Measurements from ENCODE around the gene CRYBA2.

CRYBA2 gene

GRCh38 chr2:218999021-218999880, 6.0 kb upstream of the CRYBA2 start:
- peak overlapping the region; percentile 91 for H3K27ac ChIP-seq
- TF ChIP-seq CTCF (IDR thresholded peaks at IDR 0.05): no peak
- TF ChIP-seq ZFX (IDR thresholded peaks at IDR 0.05; ENCODE audit: borderline replicate concordance): no peak

- H3K27ac ChIP-seq: peak overlapping the region; percentile 91
- TF ChIP-seq CTCF (IDR thresholded peaks at IDR 0.05) (no peak), ZFX (IDR thresholded peaks at IDR 0.05; ENCODE audit: borderline replicate concordance) (no peak)
Observed at GRCh38 chr2:218998414-218999002, 5.3 kb upstream of the CRYBA2 start.

GRCh38 chr2:218997731-218998130, 4.5 kb upstream of the CRYBA2 start:
- no peak for TF ChIP-seq ZFX (IDR thresholded peaks at IDR 0.05; ENCODE audit: borderline replicate concordance)
- no peak for TF ChIP-seq CTCF (IDR thresholded peaks at IDR 0.05)
- peak overlapping the region; percentile 91; the same call in 1 of the 2 replicates for H3K27ac ChIP-seq

- no peak for TF ChIP-seq ZFX (IDR thresholded peaks at IDR 0.05; ENCODE audit: borderline replicate concordance)
- no peak for TF ChIP-seq CTCF (IDR thresholded peaks at IDR 0.05)
- no peak overlapping the region for H3K27ac ChIP-seq
Observed at GRCh38 chr2:218996937-218997336, 3.7 kb upstream of the CRYBA2 start.

GRCh38 chr2:218995972-218996711, 2.9 kb upstream of the CRYBA2 start:
- H3K27ac ChIP-seq: peak overlapping the region; percentile 49
- TF ChIP-seq ZFX (IDR thresholded peaks at IDR 0.05; ENCODE audit: borderline replicate concordance) (no peak), CTCF (IDR thresholded peaks at IDR 0.05) (peak; percentile 97)

- H3K27ac ChIP-seq: no peak overlapping the region
- no peak for TF ChIP-seq CTCF (IDR thresholded peaks at IDR 0.05)
- no peak for TF ChIP-seq ZFX (IDR thresholded peaks at IDR 0.05; ENCODE audit: borderline replicate concordance)
Observed at GRCh38 chr2:218995561-218995960, 2.3 kb upstream of the CRYBA2 start.

Measured in 22Rv1 (cell line).